HFFc6 (cell line): ENCODE results near the gene DDB1. TPM values are rescaled to one million over a fixed set of nuclear protein-coding genes. Genes with fewer than 3 reads are reported as not detected.

Experiments
- DNase-seq: peaks from one replicate; pipeline ENCODE4 v3.0.0-alpha.2; 2018
- H3K27ac Mint-ChIP-seq: 2 replicates; pipeline ENCODE4 v1.8.0; 2020; ENCODE audit warnings: mild to moderate bottlenecking, mixed read lengths
- H3K27me3 Mint-ChIP-seq: 2 replicates; pipeline ENCODE4 v1.8.0; 2021; ENCODE audit warnings: mild to moderate bottlenecking, moderate library complexity, mixed read lengths; ENCODE audit not compliant: insufficient read depth
- H3K36me3 Mint-ChIP-seq: 2 replicates; pipeline ENCODE4 v1.8.0; 2021; ENCODE audit warnings: low read depth, mixed read lengths
- H3K4me1 Mint-ChIP-seq: 2 replicates; pipeline ENCODE4 v1.8.0; 2020; ENCODE audit warnings: low read depth, mixed read lengths
- H3K4me3 Mint-ChIP-seq: 2 replicates; pipeline ENCODE4 v1.8.0; 2020; ENCODE audit warnings: mild to moderate bottlenecking, moderate library complexity, mixed read lengths
- H3K9me3 Mint-ChIP-seq: 2 replicates; pipeline ENCODE4 v1.8.0; 2020; ENCODE audit warnings: mild to moderate bottlenecking, mixed read lengths
- CTCF ChIP-seq: fragments of 200-600 bp; sonication (generic); IDR thresholded peaks from 2 replicates; pipeline ENCODE4 v1.5.0; 2021; ENCODE audit warnings: antibody characterized with exemption, mild to moderate bottlenecking
- total RNA-seq, 6 experiments: library from RNA; stranded (reverse); fragmentation: NEBNext Ultra II Directional; extraction: Animal tissue kit (Norgen Biotek cat#: 25700); gene quantifications; 2 replicates in 1 of 6; 3 replicates in 5 of 6; pipeline ENCODE4 v1.2.3, GENCODE V29; 2021

DDB1 gene
- total RNA-seq, 6 experiments from 2014 or later, result 241 to 285 (median 267) TPM

DNA sequence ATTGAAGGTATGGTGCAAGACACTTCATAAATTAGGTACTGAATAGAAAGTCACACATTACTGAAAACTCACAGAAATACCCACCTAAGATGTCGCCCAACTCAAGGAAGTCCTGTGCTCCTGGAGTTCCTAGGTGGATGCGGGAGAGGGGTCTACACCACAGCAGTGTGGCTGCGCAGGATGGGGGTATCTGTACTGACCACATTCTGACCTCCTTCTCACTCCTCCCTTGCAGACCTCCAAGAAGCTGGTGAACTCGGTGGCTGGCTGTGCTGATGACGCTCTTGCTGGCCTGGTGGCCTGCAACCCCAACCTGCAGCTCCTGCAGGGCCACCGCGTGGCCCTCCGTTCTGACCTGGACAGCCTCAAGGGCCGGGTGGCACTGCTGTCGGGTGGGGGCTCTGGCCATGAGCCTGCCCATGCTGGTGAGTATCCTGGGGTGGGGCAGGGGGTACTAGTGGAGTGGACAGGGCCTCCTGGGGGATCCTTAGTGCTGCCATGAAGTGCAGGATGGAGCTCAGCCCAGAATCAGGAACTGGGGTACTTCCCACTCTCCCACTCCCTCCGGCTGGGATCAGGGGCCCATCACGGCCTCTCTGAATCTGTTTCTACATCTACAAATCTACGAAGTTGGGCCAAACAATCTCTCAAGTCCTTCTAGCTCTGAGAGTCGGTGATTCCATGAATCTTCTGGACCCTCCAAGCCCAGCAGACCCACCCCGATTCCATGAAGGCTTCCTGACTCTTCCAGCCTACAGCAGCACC, 5.0 kb upstream of the DDB1 start:
- Mint-ChIP-seq H3K4me3 (no peak overlapping the region), H3K9me3 (no peaks in the 10 kb centered on the region), H3K27ac (no peak overlapping the region), H3K36me3 (no peaks in the 10 kb centered on the region), H3K4me1 (peaks cover 20% of the 10 kb centered on the region), H3K27me3 (no peaks in the 10 kb centered on the region)
- TF ChIP-seq CTCF, result no peak
- DNase-seq, result no peak

DNA sequence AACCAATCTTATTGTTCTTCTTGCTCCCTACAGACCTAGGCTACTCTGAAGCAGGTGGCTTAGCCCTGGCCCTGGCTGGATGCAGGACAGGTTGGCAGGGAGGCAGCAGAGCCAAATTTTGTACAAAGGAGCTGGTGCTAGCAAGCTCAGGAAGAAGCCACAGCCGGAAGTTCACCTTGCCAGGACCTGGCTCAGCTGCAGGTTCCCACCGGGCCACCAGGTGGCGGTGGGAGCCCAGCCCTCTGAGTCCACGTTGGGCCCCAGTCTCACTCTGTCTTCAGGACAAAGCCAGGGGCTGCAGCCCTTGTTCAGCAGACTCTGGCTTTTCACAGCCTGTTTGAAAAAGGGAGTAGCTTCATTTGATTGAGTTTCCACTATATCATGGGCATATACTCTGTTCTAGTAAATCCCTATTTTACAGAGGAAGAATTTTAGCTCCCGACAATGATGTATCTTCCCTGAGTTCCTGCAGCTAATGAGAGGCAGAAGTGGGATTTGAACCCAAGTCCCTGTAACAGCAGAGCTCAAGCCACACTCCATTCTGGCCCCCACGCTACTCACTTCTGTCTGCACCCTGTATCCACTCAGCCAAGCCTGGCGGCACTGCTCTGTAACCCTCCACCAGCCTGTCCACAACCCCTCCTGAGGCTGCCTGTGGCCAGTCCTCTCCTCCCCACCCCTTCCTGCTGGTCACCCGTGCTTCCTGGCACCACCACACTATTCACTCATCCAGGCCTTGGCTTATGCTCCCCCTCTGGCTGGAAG, 3.4 kb upstream of the DDB1 start:
- H3K27ac Mint-ChIP-seq, result peak overlapping the region; percentile 33; the same call in 1 of the 2 replicates

GRCh38 chr11:61335355-61335710, 2.4 kb upstream of the DDB1 start:
- Mint-ChIP-seq H3K27ac (no peak overlapping the region), H3K36me3 (peaks cover 17% of the 10 kb centered on the region), H3K9me3 (no peaks in the 10 kb centered on the region), H3K4me1 (peaks cover 40% of the 10 kb centered on the region), H3K27me3 (peaks cover 1% of the 10 kb centered on the region; the same call in 1 of the 2 replicates), H3K4me3 (no peak overlapping the region)
- no peak for TF ChIP-seq CTCF
- DNase-seq, result no peak

More for the DNA sequence above, 3.4 kb upstream of the DDB1 start:
- Mint-ChIP-seq H3K9me3 (no peaks in the 10 kb centered on the region), H3K36me3 (peaks cover 11% of the 10 kb centered on the region), H3K4me3 (no peak overlapping the region), H3K27me3 (no peaks in the 10 kb centered on the region; the same call in 1 of the 2 replicates), H3K4me1 (peaks cover 30% of the 10 kb centered on the region)
- DNase-seq, result peak; percentile 38
- TF ChIP-seq CTCF, result peak; percentile 98

DNA sequence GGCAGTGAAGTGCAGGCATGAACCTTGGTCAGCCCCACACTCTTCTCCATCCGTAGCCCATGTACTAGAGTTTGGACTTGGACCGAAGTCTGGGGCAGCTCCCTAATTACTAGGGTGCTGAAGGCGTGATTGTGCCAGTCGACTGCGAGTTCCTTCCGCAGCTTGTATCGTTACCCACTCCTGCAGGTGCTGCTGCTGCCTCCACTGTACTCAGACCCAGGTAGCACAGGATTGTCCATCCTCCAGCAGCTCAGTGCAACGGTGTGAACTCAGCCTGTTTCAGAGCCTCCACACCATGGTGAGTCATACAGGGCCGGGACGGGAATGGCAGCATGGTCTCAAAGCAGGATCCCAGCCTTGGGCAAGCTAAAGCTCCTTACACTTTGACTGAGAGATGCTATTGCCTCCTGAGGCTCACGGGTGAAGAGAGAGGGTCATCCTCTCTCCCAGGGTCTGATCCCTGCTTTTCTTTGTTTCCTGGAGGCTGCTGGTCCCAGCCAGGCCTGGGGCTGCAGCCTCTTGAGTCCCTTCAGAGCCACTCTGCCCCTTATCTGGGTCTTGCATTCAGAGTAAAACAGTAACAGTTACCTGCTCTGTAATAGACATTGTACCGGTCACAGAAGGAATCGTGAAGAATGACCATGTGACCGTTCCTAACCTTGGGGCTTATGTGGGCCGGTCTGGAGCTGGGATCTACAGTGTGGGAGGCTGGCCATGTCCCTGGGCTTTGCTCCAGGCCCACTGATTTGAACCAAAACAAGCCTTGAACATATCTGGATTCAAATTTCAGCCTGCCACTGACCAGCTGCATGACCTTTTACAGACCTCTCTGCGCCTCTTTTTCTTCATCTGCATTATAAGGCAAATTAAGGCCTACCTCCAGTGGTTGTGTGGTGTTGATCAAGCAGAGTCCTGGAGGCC, 1.8 kb upstream of the DDB1 start:
- Mint-ChIP-seq H3K9me3 (no peaks in the 10 kb centered on the region), H3K27me3 (peaks cover 1% of the 10 kb centered on the region; the same call in 1 of the 2 replicates), H3K36me3 (peaks cover 24% of the 10 kb centered on the region), H3K4me1 (peaks cover 47% of the 10 kb centered on the region), H3K27ac (peak overlapping the region; percentile 85), H3K4me3 (peak overlapping the region; percentile 93)
- TF ChIP-seq CTCF, result no peak
- DNase-seq, result peak; percentile 40
